K562 (cell line): ENCODE measurements around the gene MEGF11. TPM values are rescaled to one million over a fixed set of nuclear protein-coding genes. Genes with fewer than 3 reads are reported as not detected.

Experiments
- AFF1 ChIP-seq, 2 experiments: fragments of 450-650 bp; IDR thresholded peaks; 2 replicates each; pipeline ENCODE4 v1.6.1; 2018; ENCODE audit warnings: mild to moderate bottlenecking in 2 of 2, low read depth in 1 of 2; ENCODE audit not compliant: partially characterized antibody in 2 of 2
- MTA3 ChIP-seq: fragments of 450-650 bp; formaldehyde crosslinking; IDR thresholded peaks from 2 replicates; pipeline ENCODE4 v1.6.1; 2017; ENCODE audit warnings: mild to moderate bottlenecking, borderline replicate concordance
- PRMT5 ChIP-seq: sonication (generic); formaldehyde crosslinking; IDR thresholded peaks from 2 replicates; pipeline ENCODE4 v1.5.0; 2020; ENCODE audit warnings: missing genetic modification reagents
- RERE ChIP-seq: sonication (generic); formaldehyde crosslinking; IDR thresholded peaks from 2 replicates; pipeline ENCODE4 v1.8.0; 2023; ENCODE audit warnings: missing genetic modification reagents, mild to moderate bottlenecking, borderline replicate concordance
- polyA plus RNA-seq, 8 experiments: library from polyadenylated mRNA; depleted of rRNA in 4 of 8; stranded (reverse) in 5 of 8; unstranded in 3 of 8; fragments of >200 nt; fragmentation: Nextera tagmentation in 2 of 8; fragmentation: Illumina TruSeq in 1 of 8; extraction: Ambion mirVana in 2 of 8; extraction: Trizol in 1 of 8; gene quantifications; 2 replicates each; pipeline versions ENCODE4 v1.2.1 to v1.2.3, GENCODE V29; 2011 to 2014; ENCODE audit warnings: inconsistent platforms in 1 of 8, missing spikeins in 1 of 8
- total RNA-seq, 7 experiments: library from RNA; depleted of rRNA in 6 of 7; stranded (reverse); fragments of >200 nt in 6 of 7; fragmentation: Illumina TruSeq in 2 of 7; extraction: Trizol in 2 of 7; gene quantifications; 2 replicates each; pipeline versions ENCODE4 v1.2.1 to v1.2.3, GENCODE V29; 2011 to 2021; ENCODE audit warnings: low replicate concordance in 1 of 7
- TF ChIP-seq, protein P1 (sequence below): fragments of 450-650 bp; IDR thresholded peaks from 2 replicates; pipeline ENCODE4 v1.6.1; 2016; ENCODE audit warnings: mild to moderate bottlenecking, moderate library complexity

Gene MEGF11
- total and polyA plus RNA-seq, 9 of the 15 experiments (the other 6 are each of a cell fraction or from before 2014, with no cell fraction given), result 0.06 to 0.23 (median 0.20) TPM; not detected in 6

DNA sequence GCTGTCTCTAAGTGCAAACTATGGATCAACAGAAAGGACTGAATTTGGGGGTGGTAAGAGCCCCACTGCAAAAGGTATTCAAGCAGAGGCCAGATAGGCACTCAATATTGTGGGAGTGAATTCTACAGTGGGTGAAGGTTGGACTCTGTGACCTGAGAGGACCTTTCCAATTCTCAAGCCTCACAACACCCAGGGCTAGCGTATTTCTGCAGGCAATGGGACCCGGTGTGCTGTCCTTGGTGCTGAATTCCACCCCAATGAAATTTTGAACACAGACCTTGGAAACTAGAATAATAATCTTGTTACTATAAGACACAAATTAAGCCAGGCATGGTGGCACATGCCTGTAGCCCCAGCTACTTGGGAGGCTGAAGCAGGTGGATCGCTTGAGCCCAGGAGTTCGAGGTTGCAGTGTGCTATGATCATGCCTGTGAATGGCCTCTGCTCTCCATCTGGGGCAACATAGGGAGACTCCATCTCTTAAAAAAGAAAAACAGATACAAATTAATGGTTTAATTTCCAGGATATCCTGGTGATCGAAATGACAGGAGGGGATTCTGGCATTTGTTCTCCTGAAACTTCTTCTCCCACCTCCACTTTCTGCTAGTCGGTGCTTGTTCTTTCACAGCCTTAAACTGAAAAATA, 248.8 kb downstream of the MEGF11 start (continued):
- TF ChIP-seq, protein P1, sequence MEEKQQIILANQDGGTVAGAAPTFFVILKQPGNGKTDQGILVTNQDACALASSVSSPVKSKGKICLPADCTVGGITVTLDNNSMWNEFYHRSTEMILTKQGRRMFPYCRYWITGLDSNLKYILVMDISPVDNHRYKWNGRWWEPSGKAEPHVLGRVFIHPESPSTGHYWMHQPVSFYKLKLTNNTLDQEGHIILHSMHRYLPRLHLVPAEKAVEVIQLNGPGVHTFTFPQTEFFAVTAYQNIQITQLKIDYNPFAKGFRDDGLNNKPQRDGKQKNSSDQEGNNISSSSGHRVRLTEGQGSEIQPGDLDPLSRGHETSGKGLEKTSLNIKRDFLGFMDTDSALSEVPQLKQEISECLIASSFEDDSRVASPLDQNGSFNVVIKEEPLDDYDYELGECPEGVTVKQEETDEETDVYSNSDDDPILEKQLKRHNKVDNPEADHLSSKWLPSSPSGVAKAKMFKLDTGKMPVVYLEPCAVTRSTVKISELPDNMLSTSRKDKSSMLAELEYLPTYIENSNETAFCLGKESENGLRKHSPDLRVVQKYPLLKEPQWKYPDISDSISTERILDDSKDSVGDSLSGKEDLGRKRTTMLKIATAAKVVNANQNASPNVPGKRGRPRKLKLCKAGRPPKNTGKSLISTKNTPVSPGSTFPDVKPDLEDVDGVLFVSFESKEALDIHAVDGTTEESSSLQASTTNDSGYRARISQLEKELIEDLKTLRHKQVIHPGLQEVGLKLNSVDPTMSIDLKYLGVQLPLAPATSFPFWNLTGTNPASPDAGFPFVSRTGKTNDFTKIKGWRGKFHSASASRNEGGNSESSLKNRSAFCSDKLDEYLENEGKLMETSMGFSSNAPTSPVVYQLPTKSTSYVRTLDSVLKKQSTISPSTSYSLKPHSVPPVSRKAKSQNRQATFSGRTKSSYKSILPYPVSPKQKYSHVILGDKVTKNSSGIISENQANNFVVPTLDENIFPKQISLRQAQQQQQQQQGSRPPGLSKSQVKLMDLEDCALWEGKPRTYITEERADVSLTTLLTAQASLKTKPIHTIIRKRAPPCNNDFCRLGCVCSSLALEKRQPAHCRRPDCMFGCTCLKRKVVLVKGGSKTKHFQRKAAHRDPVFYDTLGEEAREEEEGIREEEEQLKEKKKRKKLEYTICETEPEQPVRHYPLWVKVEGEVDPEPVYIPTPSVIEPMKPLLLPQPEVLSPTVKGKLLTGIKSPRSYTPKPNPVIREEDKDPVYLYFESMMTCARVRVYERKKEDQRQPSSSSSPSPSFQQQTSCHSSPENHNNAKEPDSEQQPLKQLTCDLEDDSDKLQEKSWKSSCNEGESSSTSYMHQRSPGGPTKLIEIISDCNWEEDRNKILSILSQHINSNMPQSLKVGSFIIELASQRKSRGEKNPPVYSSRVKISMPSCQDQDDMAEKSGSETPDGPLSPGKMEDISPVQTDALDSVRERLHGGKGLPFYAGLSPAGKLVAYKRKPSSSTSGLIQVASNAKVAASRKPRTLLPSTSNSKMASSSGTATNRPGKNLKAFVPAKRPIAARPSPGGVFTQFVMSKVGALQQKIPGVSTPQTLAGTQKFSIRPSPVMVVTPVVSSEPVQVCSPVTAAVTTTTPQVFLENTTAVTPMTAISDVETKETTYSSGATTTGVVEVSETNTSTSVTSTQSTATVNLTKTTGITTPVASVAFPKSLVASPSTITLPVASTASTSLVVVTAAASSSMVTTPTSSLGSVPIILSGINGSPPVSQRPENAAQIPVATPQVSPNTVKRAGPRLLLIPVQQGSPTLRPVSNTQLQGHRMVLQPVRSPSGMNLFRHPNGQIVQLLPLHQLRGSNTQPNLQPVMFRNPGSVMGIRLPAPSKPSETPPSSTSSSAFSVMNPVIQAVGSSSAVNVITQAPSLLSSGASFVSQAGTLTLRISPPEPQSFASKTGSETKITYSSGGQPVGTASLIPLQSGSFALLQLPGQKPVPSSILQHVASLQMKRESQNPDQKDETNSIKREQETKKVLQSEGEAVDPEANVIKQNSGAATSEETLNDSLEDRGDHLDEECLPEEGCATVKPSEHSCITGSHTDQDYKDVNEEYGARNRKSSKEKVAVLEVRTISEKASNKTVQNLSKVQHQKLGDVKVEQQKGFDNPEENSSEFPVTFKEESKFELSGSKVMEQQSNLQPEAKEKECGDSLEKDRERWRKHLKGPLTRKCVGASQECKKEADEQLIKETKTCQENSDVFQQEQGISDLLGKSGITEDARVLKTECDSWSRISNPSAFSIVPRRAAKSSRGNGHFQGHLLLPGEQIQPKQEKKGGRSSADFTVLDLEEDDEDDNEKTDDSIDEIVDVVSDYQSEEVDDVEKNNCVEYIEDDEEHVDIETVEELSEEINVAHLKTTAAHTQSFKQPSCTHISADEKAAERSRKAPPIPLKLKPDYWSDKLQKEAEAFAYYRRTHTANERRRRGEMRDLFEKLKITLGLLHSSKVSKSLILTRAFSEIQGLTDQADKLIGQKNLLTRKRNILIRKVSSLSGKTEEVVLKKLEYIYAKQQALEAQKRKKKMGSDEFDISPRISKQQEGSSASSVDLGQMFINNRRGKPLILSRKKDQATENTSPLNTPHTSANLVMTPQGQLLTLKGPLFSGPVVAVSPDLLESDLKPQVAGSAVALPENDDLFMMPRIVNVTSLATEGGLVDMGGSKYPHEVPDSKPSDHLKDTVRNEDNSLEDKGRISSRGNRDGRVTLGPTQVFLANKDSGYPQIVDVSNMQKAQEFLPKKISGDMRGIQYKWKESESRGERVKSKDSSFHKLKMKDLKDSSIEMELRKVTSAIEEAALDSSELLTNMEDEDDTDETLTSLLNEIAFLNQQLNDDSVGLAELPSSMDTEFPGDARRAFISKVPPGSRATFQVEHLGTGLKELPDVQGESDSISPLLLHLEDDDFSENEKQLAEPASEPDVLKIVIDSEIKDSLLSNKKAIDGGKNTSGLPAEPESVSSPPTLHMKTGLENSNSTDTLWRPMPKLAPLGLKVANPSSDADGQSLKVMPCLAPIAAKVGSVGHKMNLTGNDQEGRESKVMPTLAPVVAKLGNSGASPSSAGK, result no peak
- TF ChIP-seq RERE (CRISPR knock-in tag), result no peak
- no peak for TF ChIP-seq PRMT5
- no peak for TF ChIP-seq MTA3
- peak in 1 of 2 experiments; percentile 90 for TF ChIP-seq AFF1 (IDR thresholded peaks at IDR 0.05; ENCODE audit: low read depth in 1 of 2, partially characterized antibody in 2 of 2)
